Neural cell (in vitro differentiated cells): ENCODE measurements around the gene SERPINB6. TPM values are rescaled to one million over a fixed set of nuclear protein-coding genes. Genes with fewer than 3 reads are reported as not detected.

Experiments used
- H2AFZ ChIP-seq: fragments of 200-600, 300-800 bp; sonication (generic), shearing (Covaris generic); 2 replicates; pipeline ENCODE4 v1.6.0; 2014; ENCODE audit warnings: low read depth, mild to moderate bottlenecking, antibody characterized with exemption, low read length, moderate library complexity
- H3F3A ChIP-seq: fragments of 200-600 bp; shearing (Covaris generic); 2 replicates; pipeline ENCODE4 v1.6.1; 2016; ENCODE audit warnings: mild to moderate bottlenecking, moderate library complexity, mixed read lengths, antibody characterized with exemption, low read length; ENCODE audit not compliant: insufficient read depth, poor library complexity, severe bottlenecking
- H3K27ac ChIP-seq: fragments of 200-600, 300-800 bp; sonication (generic), shearing (Covaris generic); 2 replicates; pipeline ENCODE4 v1.5.1; 2014; ENCODE audit warnings: mild to moderate bottlenecking, low read length, moderate library complexity
- H3K27me3 ChIP-seq: fragments of 300-800, 200-600 bp; sonication (generic), shearing (Covaris generic); 2 replicates; pipeline ENCODE4 v1.6.0; 2014; ENCODE audit warnings: mild to moderate bottlenecking, low read depth, low read length, moderate library complexity; ENCODE audit not compliant: insufficient read depth
- H3K36me3 ChIP-seq: fragments of 300-800, 200-600 bp; sonication (generic), shearing (Covaris generic); 2 replicates; pipeline ENCODE4 v1.5.1; 2014; ENCODE audit warnings: mild to moderate bottlenecking, antibody characterized with exemption, low read length, moderate library complexity; ENCODE audit not compliant: insufficient read depth
- H3K4me2 ChIP-seq: fragments of 300-800, 200-600 bp; sonication (generic), shearing (Covaris generic); 2 replicates; pipeline ENCODE4 v1.6.0; 2014; ENCODE audit warnings: mild to moderate bottlenecking, low read length
- H3K4me3 ChIP-seq: fragments of 300-800, 200-600 bp; sonication (generic), shearing (Covaris generic); 2 replicates; pipeline ENCODE4 v1.5.1; 2014; ENCODE audit warnings: mild to moderate bottlenecking, low read length, moderate library complexity
- H3K79me2 ChIP-seq: fragments of 200-600 bp; shearing (Covaris generic); replicated peaks from 2 replicates; pipeline ENCODE4 v1.6.0; 2014; ENCODE audit warnings: mild to moderate bottlenecking, low read length, moderate library complexity; ENCODE audit not compliant: insufficient read depth
- H3K9ac ChIP-seq: fragments of 300-800, 200-600 bp; sonication (generic), shearing (Covaris generic); 2 replicates; pipeline ENCODE4 v1.6.1; 2016; ENCODE audit warnings: mild to moderate bottlenecking, low read length, mixed read lengths
- H3K9me2 ChIP-seq: fragments of 200-600 bp; shearing (Covaris generic); 2 replicates; pipeline ENCODE4 v1.6.1; 2016; ENCODE audit warnings: mild to moderate bottlenecking, low read length, mixed read lengths; ENCODE audit not compliant: insufficient read depth
- H3K9me3 ChIP-seq: fragments of 200-600, 300-800 bp; sonication (generic), shearing (Covaris generic); 2 replicates; pipeline ENCODE4 v1.6.1; 2016; ENCODE audit warnings: mild to moderate bottlenecking, mixed run types, low read length, moderate library complexity, mixed read lengths
- H4K20me1 ChIP-seq: fragments of 200-600 bp; shearing (Covaris generic); 2 replicates; pipeline ENCODE4 v1.6.1; 2016; ENCODE audit warnings: mild to moderate bottlenecking, mixed run types; ENCODE audit not compliant: insufficient read depth
- CTCF ChIP-seq: fragments of 450-650 bp; IDR thresholded peaks from 2 replicates; pipeline ENCODE4 v1.5.1; 2014; ENCODE audit warnings: antibody characterized with exemption, mild to moderate bottlenecking, moderate library complexity; ENCODE audit not compliant: poor library complexity, severe bottlenecking
- EP300 ChIP-seq: fragments of 450-650 bp; conservative IDR thresholded peaks from 2 replicates; pipeline ENCODE4 v1.6.1; 2014; ENCODE audit warnings: antibody characterized with exemption, mild to moderate bottlenecking, moderate library complexity; ENCODE audit not compliant: poor library complexity, severe bottlenecking
- EZH2 ChIP-seq: fragments of 200-600, 300-800 bp; shearing (Covaris generic), sonication (generic); IDR thresholded peaks from 2 replicates; pipeline ENCODE4 v1.6.1; 2014; ENCODE audit warnings: antibody characterized with exemption, low read length, borderline replicate concordance, mild to moderate bottlenecking; ENCODE audit not compliant: insufficient read depth, poor library complexity, severe bottlenecking
- MXI1 ChIP-seq: fragments of 450-650 bp; conservative IDR thresholded peaks from 2 replicates; pipeline ENCODE4 v1.6.1; 2014; ENCODE audit warnings: antibody characterized with exemption, mild to moderate bottlenecking; ENCODE audit not compliant: poor library complexity, severe bottlenecking
- POLR2AphosphoS5 ChIP-seq: IDR thresholded peaks from 2 replicates; pipeline ENCODE4 v1.6.1; 2012
- RAD21 ChIP-seq: fragments of 450-650 bp; conservative IDR thresholded peaks from 2 replicates; pipeline ENCODE4 v1.6.1; 2014; ENCODE audit warnings: antibody characterized with exemption, mild to moderate bottlenecking, moderate library complexity
- REST ChIP-seq: IDR thresholded peaks from 2 replicates; pipeline ENCODE4 v1.6.1; 2012; ENCODE audit warnings: borderline replicate concordance
- SMC3 ChIP-seq: fragments of 450-650 bp; conservative IDR thresholded peaks from 2 replicates; pipeline ENCODE4 v1.6.1; 2014; ENCODE audit warnings: antibody characterized with exemption, mild to moderate bottlenecking, moderate library complexity; ENCODE audit not compliant: poor library complexity
- TAF1 ChIP-seq: IDR thresholded peaks from 2 replicates; pipeline ENCODE4 v1.6.1; 2012; ENCODE audit warnings: low read depth
- polyA plus RNA-seq: library from polyadenylated mRNA; depleted of rRNA; stranded (reverse); fragments of >200 nt; gene quantifications from 2 replicates; pipeline ENCODE4 v1.2.3, GENCODE V29; 2014

The SERPINB6 gene
- polyA plus RNA-seq, 1 donor from 2014 or later: 2.3 TPM

- Histone ChIP-seq H3K36me3 (no peaks in the 10 kb centered on the region), H3K9ac (peak within 1 kb of the TSS; percentile 83), H3K9me2 (no peaks in the 10 kb centered on the region), H3K27me3 (no peaks in the 10 kb centered on the region), H4K20me1 (no peaks in the 10 kb centered on the region), H3K4me2 (peak within 1 kb of the TSS; percentile 88), H3K27ac (peak within 1 kb of the TSS; percentile 70), H2AFZ (peak within 1 kb of the TSS; percentile 73), H3K9me3 (no peaks in the 10 kb centered on the region), H3K4me3 (peak within 1 kb of the TSS; percentile 97), H3F3A (no peaks in the 10 kb centered on the region), H3K79me2 (no peaks in the 10 kb centered on the region)
- TF ChIP-seq EZH2: no peak
- TF ChIP-seq EP300: peak; percentile 2
- peak; percentile 47 for TF ChIP-seq MXI1
- peak; percentile 1 for TF ChIP-seq REST
- no peak for TF ChIP-seq SMC3
- peak; percentile 25 for TF ChIP-seq TAF1
- TF ChIP-seq RAD21: no peak
- TF ChIP-seq POLR2AphosphoS5: peak; percentile 68
- TF ChIP-seq CTCF: no peak
Measured at GRCh38 chr6:2999618-3000557, 28.5 kb upstream of the SERPINB6 start, which contains the start of gene NQO2. Gene NQO2 (plus strand): TSS chr6:2999894. CDS start chr6:3006553, 6,659 bp downstream.

GRCh38 chr6:2998998-2999617 is 27.7 kb upstream of the SERPINB6 start:
- Histone ChIP-seq H3K27me3 (no peaks in the 10 kb centered on the region), H3K36me3 (no peaks in the 10 kb centered on the region), H3K9ac (peak overlapping the region; percentile 73), H3F3A (no peaks in the 10 kb centered on the region), H3K9me2 (no peaks in the 10 kb centered on the region), H3K79me2 (no peaks in the 10 kb centered on the region), H3K4me3 (peak overlapping the region; percentile 97), H3K4me2 (peak overlapping the region; percentile 88), H3K27ac (peak overlapping the region; percentile 70), H2AFZ (peak overlapping the region; percentile 73), H3K9me3 (no peaks in the 10 kb centered on the region), H4K20me1 (no peaks in the 10 kb centered on the region)
- TF ChIP-seq RAD21: no peak
- TF ChIP-seq REST: peak; percentile 41
- no peak for TF ChIP-seq CTCF
- no peak for TF ChIP-seq SMC3
- TF ChIP-seq POLR2AphosphoS5: peak; percentile 42
- TF ChIP-seq MXI1: no peak
- TF ChIP-seq EP300: peak; percentile 18
- TF ChIP-seq TAF1: peak; percentile 19
- TF ChIP-seq EZH2: no peak
